ENCODE measurements around the gene CITED4. TPM values are rescaled to one million over a fixed set of nuclear protein-coding genes. Genes with fewer than 3 reads are reported as not detected.
A peak's percentile ranks its signal among the peaks of the same experiment; 100 is the strongest.

CITED4 gene
- total RNA-seq, 2 donors from 2014 or later, result 17.2 to 23.6 TPM

DNA sequence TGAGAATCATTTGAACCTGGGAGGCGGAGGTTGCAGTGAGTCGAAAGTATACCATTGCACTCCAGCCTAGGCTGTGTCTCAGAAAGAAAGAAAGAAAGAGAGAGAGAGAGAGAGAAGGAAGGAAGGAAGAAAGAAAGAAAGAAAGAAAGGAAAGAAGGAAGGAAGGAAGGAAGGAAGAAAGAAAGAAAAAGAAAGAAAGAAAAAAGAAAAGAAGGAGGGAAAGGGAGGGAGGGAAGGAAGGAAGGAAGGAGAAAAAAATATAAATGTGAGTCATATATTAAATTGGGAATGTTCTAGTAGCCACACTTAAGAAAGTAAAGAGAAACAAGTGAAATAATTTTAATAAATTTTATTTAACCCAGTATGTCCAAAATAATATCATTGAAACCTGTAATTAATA lies 16.7 kb upstream of the CITED4 start:
- ATAC-seq (no peak), DNase-seq (no peak)
- no peaks in the 10 kb centered on the region for H3K9me3 ChIP-seq (ENCODE audit: control insufficient read depth, low read length, poor library complexity, severe bottlenecking)
- Mint-ChIP-seq H3K36me3 (ENCODE audit: low read depth) (peaks cover 2% of the 10 kb centered on the region), H3K27me3 (peaks cover 10% of the 10 kb centered on the region), H3K4me3 (no peak overlapping the region), H3K27ac (no peak overlapping the region), H3K4me1 (peaks cover 21% of the 10 kb centered on the region)

DNA sequence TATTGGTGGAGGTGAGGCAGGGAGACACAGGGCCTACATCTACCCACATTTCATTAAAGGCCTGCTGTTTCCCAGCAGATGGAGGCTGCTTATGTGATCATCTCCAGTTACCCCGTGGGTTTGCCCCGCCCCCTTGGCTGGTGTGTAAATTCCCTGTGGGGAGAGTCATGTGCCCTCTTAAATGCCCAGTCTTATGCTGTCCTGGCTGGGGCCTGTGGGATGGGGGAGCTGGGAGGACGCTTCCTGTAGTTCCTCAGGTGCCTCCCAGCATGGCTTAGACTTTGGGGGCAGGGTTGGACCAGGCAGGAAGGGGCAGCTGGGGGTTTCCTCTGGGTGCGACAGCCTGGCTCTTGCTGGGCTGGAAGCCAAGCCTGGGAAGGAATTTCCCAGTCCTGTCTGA lies 15.5 kb upstream of the CITED4 start:
- no peak overlapping the region for H3K4me3 Mint-ChIP-seq
- H3K36me3 Mint-ChIP-seq (ENCODE audit: low read depth), result no peaks in the 10 kb centered on the region
- H3K9me3 ChIP-seq (ENCODE audit: control insufficient read depth, low read length, poor library complexity, severe bottlenecking), result no peaks in the 10 kb centered on the region
- H3K27ac Mint-ChIP-seq, result no peak overlapping the region
- peaks cover 27% of the 10 kb centered on the region for H3K4me1 Mint-ChIP-seq
- no peak for DNase-seq
- H3K27me3 Mint-ChIP-seq, result peaks cover 4% of the 10 kb centered on the region
- ATAC-seq, result peak; percentile 39

DNA sequence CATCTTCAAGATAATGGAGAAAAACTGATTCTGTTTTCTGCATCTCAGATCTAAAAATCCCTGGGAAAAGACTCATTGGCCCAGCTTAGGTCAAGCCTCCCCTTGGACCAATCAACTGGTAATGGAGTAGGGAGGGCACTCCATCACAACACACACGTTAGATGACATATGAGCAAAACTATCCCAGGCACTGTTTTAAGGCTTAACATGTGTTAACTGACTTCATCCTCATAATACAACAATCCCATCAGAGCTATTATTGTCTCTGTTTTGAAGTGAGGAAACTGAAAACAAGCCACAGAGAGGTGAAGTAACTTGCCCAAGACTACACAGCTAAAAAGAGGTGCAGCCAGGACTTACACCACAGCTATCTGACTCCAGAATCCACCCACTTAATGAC lies 14.7 kb upstream of the CITED4 start:
- no peak for ATAC-seq
- Mint-ChIP-seq H3K27ac (no peak overlapping the region), H3K27me3 (no peaks in the 10 kb centered on the region), H3K4me1 (peaks cover 27% of the 10 kb centered on the region), H3K4me3 (no peak overlapping the region), H3K36me3 (ENCODE audit: low read depth) (no peaks in the 10 kb centered on the region)
- no peaks in the 10 kb centered on the region for H3K9me3 ChIP-seq (ENCODE audit: control insufficient read depth, low read length, poor library complexity, severe bottlenecking)
- DNase-seq, result no peak

DNA sequence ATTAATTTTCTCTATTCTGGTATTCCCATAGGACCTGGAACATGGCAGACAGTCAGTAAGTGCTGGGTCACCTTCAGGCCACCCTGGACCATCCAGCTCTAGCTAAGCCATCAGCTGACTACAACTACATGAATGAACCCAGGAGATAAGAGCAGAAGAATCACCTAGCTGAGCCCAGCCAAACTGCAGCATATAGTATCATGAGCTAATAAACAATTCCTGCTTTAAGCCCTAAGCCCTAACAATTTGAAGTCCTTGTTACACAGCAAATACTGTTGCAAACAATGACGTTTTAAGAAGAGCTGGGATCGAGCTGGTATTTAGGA lies 14.2 kb upstream of the CITED4 start:
- H3K4me3 Mint-ChIP-seq, result no peak overlapping the region
- no peak for ATAC-seq

DNA sequence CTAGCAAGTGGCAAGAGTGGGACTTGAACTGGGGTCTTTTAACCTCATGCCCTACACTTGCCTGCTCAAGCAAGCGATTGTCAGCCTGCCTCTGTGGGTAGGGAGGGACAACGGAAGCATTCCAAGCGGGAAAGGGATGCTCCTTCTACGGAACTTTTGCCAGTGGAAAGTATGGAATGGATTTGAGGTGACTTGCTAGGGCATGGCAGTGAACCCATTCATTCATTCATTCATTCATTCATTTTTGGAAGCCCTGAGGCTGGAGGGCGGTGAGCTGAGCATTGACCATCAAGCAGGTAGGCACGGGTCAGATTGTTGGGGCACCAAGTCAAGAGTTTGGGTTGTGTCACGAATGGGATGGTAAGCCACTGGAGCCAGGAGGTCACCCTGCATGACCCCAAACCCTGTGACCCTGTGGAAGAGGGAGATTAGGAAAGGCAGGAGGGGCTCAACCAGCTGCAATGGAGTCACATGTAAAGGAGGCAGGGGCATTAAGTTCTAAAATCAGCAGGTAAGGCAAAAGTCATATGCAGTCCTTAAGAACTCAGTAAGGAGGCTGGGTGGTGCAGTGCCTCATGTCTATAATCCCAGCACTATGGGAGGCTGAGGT lies 11.8 kb upstream of the CITED4 start:
- DNase-seq, result no peak
- H3K27ac Mint-ChIP-seq, result peak overlapping the region; percentile 84
- no peaks in the 10 kb centered on the region for H3K27me3 Mint-ChIP-seq
- no peak overlapping the region for H3K4me3 Mint-ChIP-seq
- no peaks in the 10 kb centered on the region for H3K9me3 ChIP-seq (ENCODE audit: control insufficient read depth, low read length, poor library complexity, severe bottlenecking)
- H3K4me1 Mint-ChIP-seq, result peaks cover 27% of the 10 kb centered on the region
- no peak for ATAC-seq
- no peaks in the 10 kb centered on the region for H3K36me3 Mint-ChIP-seq (ENCODE audit: low read depth)

More for the DNA sequence above, 14.2 kb upstream of the CITED4 start:
- H3K27me3 Mint-ChIP-seq, result no peaks in the 10 kb centered on the region
- H3K4me1 Mint-ChIP-seq, result peaks cover 27% of the 10 kb centered on the region
- H3K27ac Mint-ChIP-seq, result no peak overlapping the region
- H3K9me3 ChIP-seq (ENCODE audit: control insufficient read depth, low read length, poor library complexity, severe bottlenecking), result no peaks in the 10 kb centered on the region
- H3K36me3 Mint-ChIP-seq (ENCODE audit: low read depth), result no peaks in the 10 kb centered on the region
- DNase-seq, result no peak

DNA sequence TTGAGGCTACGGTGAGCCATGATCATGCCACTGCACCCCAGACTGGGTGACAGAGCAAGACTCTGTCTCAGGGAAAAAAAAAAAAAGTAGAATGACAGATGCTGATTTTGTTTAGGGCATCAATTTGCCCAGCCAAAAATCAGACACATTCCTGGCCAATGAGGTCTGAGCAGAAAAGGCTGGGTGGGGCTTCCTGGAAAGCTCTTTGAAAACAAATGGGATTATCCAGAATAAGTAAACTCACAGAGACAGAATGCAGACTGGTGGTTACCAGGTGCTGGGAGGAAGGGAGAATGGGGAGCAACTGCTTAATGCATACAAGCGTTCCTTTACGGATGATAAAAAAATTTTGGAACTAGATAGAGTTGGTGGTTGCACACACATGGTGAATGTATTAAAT lies 10.1 kb upstream of the CITED4 start:
- DNase-seq, result no peak
- no peak for ATAC-seq
- H3K27ac Mint-ChIP-seq, result peak overlapping the region; percentile 84
- no peaks in the 10 kb centered on the region for H3K9me3 ChIP-seq (ENCODE audit: control insufficient read depth, low read length, poor library complexity, severe bottlenecking)
- no peaks in the 10 kb centered on the region for H3K36me3 Mint-ChIP-seq (ENCODE audit: low read depth)
- H3K4me3 Mint-ChIP-seq, result no peak overlapping the region
- H3K4me1 Mint-ChIP-seq, result peaks cover 25% of the 10 kb centered on the region
- H3K27me3 Mint-ChIP-seq, result no peaks in the 10 kb centered on the region

DNA sequence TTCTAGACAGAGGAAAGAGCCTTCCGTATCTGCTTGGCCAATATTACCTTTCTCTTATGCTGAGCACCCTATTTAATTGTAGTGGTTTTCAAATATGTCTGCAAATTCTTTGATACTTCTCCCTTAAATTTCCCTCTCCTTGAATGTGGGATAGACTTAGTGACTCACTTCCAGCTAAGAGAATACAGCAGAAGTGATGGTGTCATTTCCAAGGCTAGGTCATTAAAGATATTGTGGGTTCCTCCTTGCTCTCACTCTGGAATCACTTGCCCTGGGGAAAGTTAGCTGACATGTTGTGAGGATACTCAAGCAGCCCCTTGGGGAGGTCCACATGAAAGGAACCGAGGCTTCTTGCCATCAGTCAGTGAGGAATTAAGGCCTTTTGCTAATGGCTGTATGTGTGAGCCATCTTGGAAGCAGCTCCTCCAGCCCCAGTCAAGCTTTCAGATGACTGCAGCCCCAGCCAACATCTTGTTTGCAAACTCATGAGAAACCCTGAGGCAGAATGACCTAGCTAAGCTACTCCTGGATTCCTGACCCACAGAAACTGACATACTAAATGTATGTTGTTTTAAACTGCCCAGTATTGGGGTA lies 8.1 kb upstream of the CITED4 start:
- H3K27me3 Mint-ChIP-seq, result no peaks in the 10 kb centered on the region
- H3K9me3 ChIP-seq (ENCODE audit: control insufficient read depth, low read length, poor library complexity, severe bottlenecking), result no peaks in the 10 kb centered on the region
- ATAC-seq (no peak), DNase-seq (no peak)
- no peaks in the 10 kb centered on the region for H3K36me3 Mint-ChIP-seq (ENCODE audit: low read depth)
- H3K4me1 Mint-ChIP-seq, result peaks cover 15% of the 10 kb centered on the region
- H3K27ac Mint-ChIP-seq, result no peak overlapping the region
- no peak overlapping the region for H3K4me3 Mint-ChIP-seq

DNA sequence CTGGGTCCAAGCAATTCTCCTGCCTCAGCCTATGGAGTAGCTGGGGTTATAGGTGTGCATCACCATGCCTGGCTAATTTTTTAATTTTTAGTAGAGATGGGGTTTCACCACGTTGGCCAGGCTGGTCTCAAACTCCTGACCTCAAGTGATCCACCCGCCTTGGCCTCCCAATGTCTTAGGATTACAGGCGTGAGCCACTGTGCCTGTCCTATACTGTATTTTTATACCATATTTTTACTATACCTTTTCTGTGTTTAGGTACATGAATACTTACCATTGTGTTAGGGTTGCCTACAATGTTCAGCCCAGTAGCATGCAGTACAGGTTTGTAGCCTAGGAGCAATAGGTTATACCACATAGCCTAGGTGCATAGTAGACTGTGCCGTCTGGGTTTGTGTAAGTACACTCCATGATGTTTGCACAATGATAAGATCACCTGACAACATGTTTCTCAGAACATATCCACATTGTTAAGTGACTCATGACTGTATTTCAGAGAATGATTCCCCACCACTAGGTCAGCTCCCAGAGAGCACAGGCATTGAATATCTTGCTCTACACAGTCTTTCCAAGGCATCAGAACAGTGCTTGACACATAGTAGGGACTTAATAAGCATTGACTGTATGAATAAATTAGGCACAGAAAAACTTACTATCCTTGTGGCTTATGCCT lies 6.0 kb upstream of the CITED4 start:
- H3K27ac Mint-ChIP-seq, result no peak overlapping the region
- ATAC-seq (no peak), DNase-seq (no peak)
- H3K4me3 Mint-ChIP-seq, result no peak overlapping the region
- peaks cover under 1% of the 10 kb centered on the region for H3K4me1 Mint-ChIP-seq
- H3K9me3 ChIP-seq (ENCODE audit: control insufficient read depth, low read length, poor library complexity, severe bottlenecking), result no peaks in the 10 kb centered on the region
- no peaks in the 10 kb centered on the region for H3K36me3 Mint-ChIP-seq (ENCODE audit: low read depth)
- H3K27me3 Mint-ChIP-seq, result no peaks in the 10 kb centered on the region

DNA sequence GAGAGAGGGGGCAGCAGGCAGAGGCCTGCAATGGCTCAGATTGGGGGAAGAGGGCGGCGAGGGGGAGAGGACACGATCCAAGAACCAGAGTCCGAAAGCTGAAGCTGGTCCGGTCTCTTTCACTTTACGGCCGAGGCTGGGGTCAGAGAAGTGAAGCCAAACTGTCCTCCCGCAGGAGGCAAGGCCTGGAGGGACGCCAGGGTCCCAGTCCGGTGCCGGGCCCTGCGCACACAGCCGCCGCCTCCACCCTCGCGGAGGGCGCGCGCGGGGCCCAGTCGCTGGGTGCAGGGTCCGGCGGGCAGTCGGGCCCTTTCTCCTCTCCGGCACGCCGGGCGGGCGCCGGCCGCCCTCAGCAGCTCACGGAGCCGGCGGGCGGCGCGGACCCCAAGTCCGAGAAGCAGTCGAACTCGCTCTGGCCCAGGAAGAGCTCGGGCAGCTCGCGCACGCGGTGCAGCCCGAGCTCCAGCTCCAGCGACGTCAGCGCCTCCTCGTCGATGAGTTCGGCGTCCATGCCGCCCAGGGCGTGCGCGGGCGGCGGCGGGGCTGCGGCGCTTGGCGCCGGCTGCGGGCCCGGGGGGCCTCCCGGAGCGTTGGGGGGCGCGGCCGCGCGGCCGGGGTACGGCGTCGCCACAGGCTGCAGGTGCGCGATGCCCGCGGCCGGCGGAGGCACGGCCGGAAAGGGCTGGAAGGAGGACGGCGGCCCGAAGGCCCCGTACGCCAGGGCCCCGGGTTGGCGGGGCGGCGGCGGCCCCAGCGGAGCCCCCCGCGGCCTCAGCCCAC lies 749 bp downstream of the CITED4 start:
- Mint-ChIP-seq H3K4me3 (peak overlapping the region; percentile 92), H3K4me1 (peaks cover 9% of the 10 kb centered on the region), H3K27me3 (no peaks in the 10 kb centered on the region), H3K27ac (peak overlapping the region; percentile 37), H3K36me3 (ENCODE audit: low read depth) (no peaks in the 10 kb centered on the region)
- H3K9me3 ChIP-seq (ENCODE audit: control insufficient read depth, low read length, poor library complexity, severe bottlenecking), result no peaks in the 10 kb centered on the region
- DNase-seq, result peak in 2 of 3 donors; percentile 24 to 28
- ATAC-seq, result no peak

DNA sequence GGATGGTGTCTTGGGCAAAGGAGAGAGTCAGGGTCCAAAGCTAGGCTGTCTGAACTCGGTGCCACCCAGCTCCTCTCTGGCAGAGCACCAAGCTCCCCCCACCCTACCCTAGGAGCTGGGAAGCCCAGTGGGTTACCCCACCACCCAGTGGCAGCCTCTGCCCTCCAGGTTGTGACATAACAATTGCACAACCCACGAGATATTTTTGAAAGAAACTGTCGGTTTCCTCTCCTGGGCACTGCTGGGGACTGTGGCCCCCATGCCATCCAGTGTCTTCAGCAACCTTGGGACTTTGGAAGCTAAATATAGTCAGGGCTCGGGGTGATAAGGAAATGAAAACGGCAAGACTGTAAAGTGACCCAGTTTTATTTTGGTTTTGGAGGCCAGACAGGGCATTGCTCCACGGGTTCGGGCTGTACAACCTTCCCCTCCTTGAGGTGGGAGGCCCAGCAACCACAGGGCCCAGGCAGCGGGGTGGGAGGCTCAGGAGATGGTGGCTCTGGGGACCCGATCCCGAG lies 1.4 kb downstream of the CITED4 start:
- no peaks in the 10 kb centered on the region for H3K36me3 Mint-ChIP-seq (ENCODE audit: low read depth)

DNA sequence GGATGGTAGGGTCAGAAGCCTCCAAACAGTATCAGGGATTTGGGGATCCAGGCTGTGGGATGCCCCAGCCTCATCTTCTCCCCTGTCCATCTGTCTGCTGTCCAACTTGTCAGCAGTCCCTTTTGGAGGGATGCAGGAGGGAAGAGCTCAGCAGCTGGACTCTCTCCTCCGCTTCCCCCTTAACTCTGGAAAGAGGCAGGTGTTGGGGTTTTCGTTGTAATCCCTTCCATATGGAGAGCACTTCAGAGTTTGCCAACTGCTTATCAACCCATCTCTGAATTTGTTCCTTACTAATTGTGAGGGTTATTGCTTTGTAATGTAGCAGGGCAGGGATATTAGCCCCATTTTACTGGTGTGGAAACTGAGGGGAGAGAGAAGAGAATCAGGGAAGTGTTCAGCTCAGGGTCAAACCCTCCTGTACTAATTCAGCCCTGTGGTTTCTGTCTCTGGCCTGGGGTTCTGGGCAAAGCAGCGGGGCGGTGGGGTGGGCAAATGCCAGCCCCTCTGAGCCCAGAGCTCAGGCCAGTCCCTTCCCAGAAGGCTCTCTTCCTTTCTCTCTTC lies 3.2 kb downstream of the CITED4 start:
- no peaks in the 10 kb centered on the region for H3K27me3 Mint-ChIP-seq
- no peaks in the 10 kb centered on the region for H3K36me3 Mint-ChIP-seq (ENCODE audit: low read depth)
- H3K27ac Mint-ChIP-seq, result no peak overlapping the region
- no peaks in the 10 kb centered on the region for H3K9me3 ChIP-seq (ENCODE audit: control insufficient read depth, low read length, poor library complexity, severe bottlenecking)
- DNase-seq (no peak), ATAC-seq (no peak)
- H3K4me3 Mint-ChIP-seq, result no peak overlapping the region
- peaks cover 9% of the 10 kb centered on the region for H3K4me1 Mint-ChIP-seq

More for the DNA sequence above, 1.4 kb downstream of the CITED4 start:
- Mint-ChIP-seq H3K4me1 (peaks cover 9% of the 10 kb centered on the region), H3K4me3 (peak overlapping the region; percentile 92), H3K27ac (peak overlapping the region; percentile 37), H3K27me3 (no peaks in the 10 kb centered on the region)
- ATAC-seq (no peak), DNase-seq (no peak)
- H3K9me3 ChIP-seq (ENCODE audit: control insufficient read depth, low read length, poor library complexity, severe bottlenecking), result no peaks in the 10 kb centered on the region

DNA sequence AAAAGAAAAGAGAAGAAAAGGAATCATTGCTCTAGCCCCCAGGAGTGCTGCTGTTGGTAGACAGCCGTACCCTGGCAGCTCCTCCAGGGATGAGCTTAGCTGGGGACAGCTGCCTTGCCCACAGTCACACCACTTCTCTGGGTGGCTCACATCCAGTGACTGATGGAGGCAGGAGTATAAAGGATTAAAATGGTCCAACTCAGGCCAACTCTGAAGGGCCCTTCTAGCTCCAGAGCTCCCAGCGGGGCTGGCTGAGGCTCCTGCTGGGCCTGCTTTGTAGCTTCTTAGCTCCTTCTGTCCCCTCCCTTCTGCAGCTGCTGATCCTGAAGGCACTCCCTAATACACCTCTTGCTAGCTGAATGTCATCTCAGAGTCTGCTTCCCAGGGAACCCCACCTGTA lies 4.4 kb downstream of the CITED4 start:
- no peak overlapping the region for H3K4me3 Mint-ChIP-seq
- peaks cover 8% of the 10 kb centered on the region for H3K4me1 Mint-ChIP-seq
- H3K9me3 ChIP-seq (ENCODE audit: control insufficient read depth, low read length, poor library complexity, severe bottlenecking), result no peaks in the 10 kb centered on the region
- no peak for DNase-seq
- no peak for ATAC-seq
- no peak overlapping the region for H3K27ac Mint-ChIP-seq
- H3K36me3 Mint-ChIP-seq (ENCODE audit: low read depth), result no peaks in the 10 kb centered on the region
- H3K27me3 Mint-ChIP-seq, result no peaks in the 10 kb centered on the region

Data from T-helper 17 cell (primary cell).